Trophoblast cell (in vitro differentiated cells and primary cell): ENCODE measurements around the gene PTGIS.

Experiments used
- DNase-seq, 2 donors: peaks; one replicate each; pipeline ENCODE4 v3.0.0-alpha.2; 2016
- H2AFZ ChIP-seq: 2 replicates; pipeline ENCODE4 v1.6.1; 2013; ENCODE audit warnings: low read length, moderate library complexity, mild to moderate bottlenecking; ENCODE audit not compliant: insufficient read depth, poor library complexity
- H2AK5ac ChIP-seq: 2 replicates; pipeline ENCODE4 v1.6.1; 2013; ENCODE audit warnings: mild to moderate bottlenecking, low read length
- H2BK120ac ChIP-seq: 2 replicates; pipeline ENCODE4 v1.6.1; 2013; ENCODE audit warnings: low read length, mild to moderate bottlenecking, moderate library complexity; ENCODE audit not compliant: insufficient read depth, poor library complexity
- H2BK12ac ChIP-seq: 2 replicates; pipeline ENCODE4 v1.6.1; 2013; ENCODE audit warnings: mild to moderate bottlenecking, low read length, moderate library complexity
- H2BK5ac ChIP-seq: 2 replicates; pipeline ENCODE4 v1.6.1; 2013; ENCODE audit warnings: low read length, low read depth, moderate library complexity, mild to moderate bottlenecking; ENCODE audit not compliant: poor library complexity
- H3K14ac ChIP-seq: 2 replicates; pipeline ENCODE4 v1.6.1; 2013; ENCODE audit warnings: mild to moderate bottlenecking, low read length
- H3K18ac ChIP-seq: 2 replicates; pipeline ENCODE4 v1.6.1; 2013; ENCODE audit warnings: mild to moderate bottlenecking, low read length
- H3K23ac ChIP-seq: 2 replicates; pipeline ENCODE4 v1.6.1; 2013; ENCODE audit warnings: low read length
- H3K27ac ChIP-seq: 2 replicates; pipeline ENCODE4 v1.5.1; 2013; ENCODE audit warnings: low read depth, mild to moderate bottlenecking, inconsistent platforms, low read length, moderate library complexity
- H3K27me3 ChIP-seq: 2 replicates; pipeline ENCODE4 v1.6.1; 2013; ENCODE audit warnings: inconsistent platforms, mild to moderate bottlenecking, low read length, moderate library complexity; ENCODE audit not compliant: insufficient read depth
- H3K36me3 ChIP-seq, 2 experiments: 1 replicate in 1 of 2; 2 replicates in 1 of 2; pipeline ENCODE4 v1.6.1; 2013; ENCODE audit warnings: low read length in 2 of 2, mild to moderate bottlenecking in 2 of 2, moderate library complexity in 1 of 2; ENCODE audit not compliant: insufficient read depth in 2 of 2, control insufficient read depth in 1 of 2
- H3K4ac ChIP-seq: 2 replicates; pipeline ENCODE4 v1.6.1; 2013; ENCODE audit warnings: low read depth, mild to moderate bottlenecking, low read length, moderate library complexity
- H3K4me1 ChIP-seq, 2 experiments: 1 replicate in 1 of 2; 2 replicates in 1 of 2; pipeline ENCODE4 v1.6.1; 2013; ENCODE audit warnings: low read length in 2 of 2, mild to moderate bottlenecking in 2 of 2, moderate library complexity in 1 of 2; ENCODE audit not compliant: insufficient read depth in 2 of 2, control insufficient read depth in 1 of 2
- H3K4me2 ChIP-seq: 2 replicates; pipeline ENCODE4 v1.6.1; 2013; ENCODE audit warnings: inconsistent platforms, mild to moderate bottlenecking, low read length, moderate library complexity
- H3K4me3 ChIP-seq: 2 replicates; pipeline ENCODE4 v1.5.1; 2013; ENCODE audit warnings: mild to moderate bottlenecking, low read depth, low read length, inconsistent platforms
- H3K79me1 ChIP-seq: one replicate; pipeline ENCODE4 v1.6.1; 2013; ENCODE audit warnings: low read length
- H3K79me2 ChIP-seq: 2 replicates; pipeline ENCODE4 v1.6.1; 2013; ENCODE audit warnings: low read length, mild to moderate bottlenecking; ENCODE audit not compliant: control insufficient read depth, insufficient read depth, poor library complexity
- H3K9ac ChIP-seq: 2 replicates; pipeline ENCODE4 v1.6.1; 2013; ENCODE audit warnings: mild to moderate bottlenecking, low read length
- H3K9me3 ChIP-seq: 2 replicates; pipeline ENCODE4 v1.6.1; 2013; ENCODE audit warnings: low read depth, mild to moderate bottlenecking, control low read depth, inconsistent platforms, low read length; ENCODE audit not compliant: insufficient read depth
- H4K12ac ChIP-seq: 2 replicates; pipeline ENCODE4 v1.6.1; 2013; ENCODE audit warnings: low read depth, mild to moderate bottlenecking, low read length, moderate library complexity
- H4K8ac ChIP-seq: 2 replicates; pipeline ENCODE4 v1.6.1; 2013; ENCODE audit warnings: low read depth, mild to moderate bottlenecking, low read length, moderate library complexity
- H4K91ac ChIP-seq: one replicate; pipeline ENCODE4 v1.6.1; 2013; ENCODE audit warnings: low read depth, mild to moderate bottlenecking, low read length, moderate library complexity
- WGBS: extraction: QIAGEN DNeasy Blood & Tissue Kit; methylation state at CpG from one replicate; pipeline ENCODE4 v1.1.7; 2013; ENCODE audit warnings: missing lambda C conversion rate; ENCODE audit not compliant: insufficient read length, insufficient coverage; ENCODE audit errors: extremely low coverage; 5-methylcytosine and 5-hydroxymethylcytosine counted together

The PTGIS gene

DNA sequence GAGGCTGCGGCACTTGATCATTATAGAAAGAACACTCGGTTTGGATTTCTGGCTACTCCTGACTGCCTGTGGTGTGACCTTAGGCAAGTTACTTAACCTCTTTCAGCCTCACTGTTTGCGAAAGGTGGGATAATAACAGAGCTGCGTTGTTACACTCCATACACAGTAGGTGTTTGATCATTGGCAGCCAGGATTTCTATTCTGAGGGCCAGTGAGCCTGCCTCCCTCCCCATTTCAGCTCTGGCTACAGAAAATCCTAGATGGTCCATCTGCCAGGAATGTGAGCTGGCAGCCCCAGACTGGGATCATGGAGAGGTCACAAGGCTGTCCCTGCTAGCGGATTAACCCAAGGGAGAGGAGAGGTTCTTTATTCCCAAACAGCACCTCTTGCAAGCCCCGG is 88.2 kb downstream of the PTGIS start:
- Histone ChIP-seq H3K9me3 (peaks cover 1% of the 10 kb centered on the region), H3K23ac (no peak overlapping the region), H4K91ac (no peak overlapping the region), H2AK5ac (no peak overlapping the region), H2BK5ac (no peak overlapping the region), H3K4me2 (no peak overlapping the region), H3K4me3 (no peak overlapping the region), H3K14ac (no peak overlapping the region), H3K27ac (no peak overlapping the region), H3K18ac (no peak overlapping the region), H2BK120ac (no peak overlapping the region), H3K9ac (no peak overlapping the region), H4K8ac (no peak overlapping the region), H2BK12ac (no peak overlapping the region), H3K36me3 (no peaks in the 10 kb centered on the region), H3K4ac (no peak overlapping the region), H3K4me1 (peaks cover 2 to 6% of the 10 kb centered on the region in 2 experiments), H4K12ac (no peak overlapping the region), H2AFZ (no peak overlapping the region), H3K79me2 (no peaks in the 10 kb centered on the region), H3K27me3 (peaks cover 12% of the 10 kb centered on the region), H3K79me1 (no peaks in the 10 kb centered on the region)
- WGBS, result no CpG with 5 or more reads among the region's 6 CpGs
- DNase-seq, result no peak

DNA sequence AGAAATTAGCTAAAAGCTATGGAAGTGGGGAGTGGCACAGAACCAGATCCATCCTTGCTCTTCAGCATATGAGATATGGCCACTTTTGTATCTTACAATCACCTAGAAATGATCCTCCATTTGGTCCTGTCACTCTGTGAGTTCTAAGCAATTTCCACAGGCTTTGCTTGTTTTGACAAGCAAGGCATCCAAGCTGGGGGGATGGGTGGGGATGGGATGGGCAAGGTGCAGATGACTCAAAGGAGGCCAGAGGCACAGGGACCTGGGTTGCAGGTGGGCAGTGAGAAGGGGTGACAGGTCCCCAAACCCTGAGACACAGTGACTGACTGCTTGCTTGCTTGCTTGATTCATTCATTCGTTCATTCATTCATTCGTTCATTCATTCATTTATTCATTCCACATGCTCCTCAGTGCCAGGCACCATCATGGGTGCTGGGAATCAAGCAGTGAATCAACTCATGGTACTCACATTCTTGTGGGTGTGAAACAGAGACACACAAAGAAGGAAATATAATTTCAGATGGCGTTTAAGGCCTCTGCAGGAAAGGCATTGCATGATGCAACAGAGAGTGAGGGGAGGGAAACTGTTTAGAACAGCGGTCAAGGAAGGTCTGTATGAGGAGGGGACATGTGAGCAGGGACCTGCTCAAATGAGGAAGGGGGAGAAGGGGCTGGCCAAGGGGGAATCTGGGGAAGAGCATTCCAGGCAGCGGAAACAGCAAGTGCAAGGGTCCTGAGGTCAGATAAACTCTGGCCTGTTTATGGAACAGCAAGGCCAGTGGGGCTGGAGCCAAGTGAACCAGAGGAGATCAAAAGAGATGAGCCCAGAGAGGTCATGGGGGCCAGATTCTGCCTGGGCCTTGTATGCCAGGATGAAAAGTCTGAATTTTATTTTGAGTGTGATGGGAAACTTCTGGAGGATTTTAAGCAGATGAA is 88.9 kb downstream of the PTGIS start:
- peaks cover 8% of the 10 kb centered on the region for H3K27me3 ChIP-seq
- no peak for DNase-seq
- no peak overlapping the region for H3K4ac ChIP-seq
- no peak overlapping the region for H3K14ac ChIP-seq
- no peak overlapping the region for H4K8ac ChIP-seq
- H3K36me3 ChIP-seq, result no peaks in the 10 kb centered on the region
- no peak overlapping the region for H2AFZ ChIP-seq
- H3K4me3 ChIP-seq, result no peak overlapping the region
- no peak overlapping the region for H2BK5ac ChIP-seq
- no peak overlapping the region for H2AK5ac ChIP-seq
- no peak overlapping the region for H2BK120ac ChIP-seq
- H3K9ac ChIP-seq, result no peak overlapping the region
- no peak overlapping the region for H2BK12ac ChIP-seq
- WGBS, result no CpG with 5 or more reads among the region's 5 CpGs
- peaks cover 0 to 4% of the 10 kb centered on the region in 2 experiments for H3K4me1 ChIP-seq
- H3K27ac ChIP-seq, result no peak overlapping the region
- H3K4me2 ChIP-seq, result no peak overlapping the region
- H3K9me3 ChIP-seq, result no peaks in the 10 kb centered on the region
- no peak overlapping the region for H3K23ac ChIP-seq
- H4K91ac ChIP-seq, result no peak overlapping the region
- H3K79me2 ChIP-seq, result no peaks in the 10 kb centered on the region
- no peaks in the 10 kb centered on the region for H3K79me1 ChIP-seq
- H3K18ac ChIP-seq, result no peak overlapping the region
- H4K12ac ChIP-seq, result no peak overlapping the region

DNA sequence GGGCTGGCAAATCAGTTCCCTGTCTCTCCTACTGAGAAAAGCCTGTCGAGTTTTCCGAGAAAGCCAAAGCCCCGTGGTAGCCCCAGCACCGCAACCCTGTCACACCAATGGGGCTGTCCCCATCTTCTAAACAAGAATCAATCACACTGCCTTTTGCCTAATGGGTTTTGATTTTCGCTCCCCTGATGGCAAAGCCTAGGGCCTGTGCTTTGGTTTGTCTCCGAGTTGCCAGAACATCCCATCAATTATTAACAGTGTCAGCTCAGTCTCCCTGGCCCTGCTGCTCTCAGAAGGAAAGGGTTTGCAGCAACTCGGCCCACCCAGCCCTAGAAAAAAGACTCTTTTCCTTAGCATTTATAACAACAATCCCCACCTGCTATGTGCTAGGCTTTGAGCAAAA is 89.7 kb downstream of the PTGIS start:
- Histone ChIP-seq H3K79me1 (no peaks in the 10 kb centered on the region), H3K14ac (no peak overlapping the region), H2BK5ac (no peak overlapping the region), H4K12ac (no peak overlapping the region), H3K18ac (no peak overlapping the region), H2AK5ac (no peak overlapping the region), H3K23ac (no peak overlapping the region), H3K9ac (no peak overlapping the region), H3K36me3 (no peaks in the 10 kb centered on the region), H3K79me2 (no peaks in the 10 kb centered on the region), H3K27me3 (peaks cover 3% of the 10 kb centered on the region), H3K4me1 (no peaks in the 10 kb centered on the region), H4K8ac (no peak overlapping the region), H2AFZ (no peak overlapping the region), H4K91ac (no peak overlapping the region), H3K4me3 (no peak overlapping the region), H3K9me3 (no peaks in the 10 kb centered on the region), H3K27ac (no peak overlapping the region), H3K4me2 (no peak overlapping the region), H2BK12ac (no peak overlapping the region), H3K4ac (no peak overlapping the region), H2BK120ac (no peak overlapping the region)
- no peak for DNase-seq
- WGBS, result no CpG with 5 or more reads among the region's 7 CpGs

GRCh38 chr20:49477200-49477599 is 90.7 kb downstream of the PTGIS start:
- H3K9me3 ChIP-seq, result no peaks in the 10 kb centered on the region
- no peak overlapping the region for H3K27ac ChIP-seq
- no peaks in the 10 kb centered on the region for H3K27me3 ChIP-seq
- H2BK120ac ChIP-seq, result no peak overlapping the region
- no peak overlapping the region for H4K8ac ChIP-seq
- DNase-seq, result no peak
- H3K23ac ChIP-seq, result no peak overlapping the region
- H3K4me3 ChIP-seq, result no peak overlapping the region
- H2BK12ac ChIP-seq, result no peak overlapping the region
- no peak overlapping the region for H4K12ac ChIP-seq
- no peaks in the 10 kb centered on the region for H3K79me2 ChIP-seq
- no peak overlapping the region for H3K18ac ChIP-seq
- H3K14ac ChIP-seq, result no peak overlapping the region
- WGBS, result no CpG with 5 or more reads among the region's 3 CpGs
- H3K4ac ChIP-seq, result no peak overlapping the region
- no peak overlapping the region for H4K91ac ChIP-seq
- no peak overlapping the region for H2BK5ac ChIP-seq
- H3K36me3 ChIP-seq, result no peaks in the 10 kb centered on the region
- H3K9ac ChIP-seq, result no peak overlapping the region
- no peak overlapping the region for H3K4me2 ChIP-seq
- no peak overlapping the region for H2AFZ ChIP-seq
- no peaks in the 10 kb centered on the region for H3K79me1 ChIP-seq
- H3K4me1 ChIP-seq, result no peaks in the 10 kb centered on the region
- no peak overlapping the region for H2AK5ac ChIP-seq
